SK-MEL-5 (cell line): ENCODE data around the gene GPR39. TPM values are rescaled to one million over a fixed set of nuclear protein-coding genes. Genes with fewer than 3 reads are reported as not detected.
"Not testable (repeated sequence)": the region's sequence is repeated elsewhere in the genome, so short reads cannot be mapped to it uniquely, and the experiment has no call there.

ENCODE experiments used
- DNase-seq: peaks from one replicate; pipeline ENCODE4 v3.0.0-alpha.2; 2016; ENCODE audit warnings: low read depth, low spot score
- in situ Hi-C: cut with HindIII; loops from 2 replicates; pipeline ENCODE4 v1.10.0; 2016; ENCODE audit warnings: low sequenced_read_pairs, high pct_unique_total_duplicates, low pct_unique_long_range_greater_than_20kb
- polyA plus RNA-seq, 2 experiments: library from polyadenylated mRNA; depleted of rRNA; stranded (reverse); fragments of >200 nt; gene quantifications; 2 replicates each; pipeline ENCODE4 v1.2.3, GENCODE V29; 2015
- total RNA-seq: library from RNA; depleted of rRNA; stranded (reverse); fragments of >200 nt; shearing (Covaris generic); gene quantifications from 2 replicates; pipeline ENCODE4 v1.2.3, GENCODE V29; 2014; rRNA removed

The GPR39 gene
- 0.32 TPM in 1 of 2 replicates, not detected in the other for total RNA-seq
- polyA plus RNA-seq (2015; cell fraction: cytosol; rRNA removed), result 0.12 TPM in 1 of 2 replicates, not detected in the other
- not detected in 2 replicates for polyA plus RNA-seq (2015; cell fraction: nucleus; rRNA removed)

GRCh38 chr2:132416723-132417395 is at the start of gene GPR39:
GPR39 (plus strand) TSS chr2:132416805.
- in situ Hi-C loops, result no loop called here
- no peak for DNase-seq

DNA sequence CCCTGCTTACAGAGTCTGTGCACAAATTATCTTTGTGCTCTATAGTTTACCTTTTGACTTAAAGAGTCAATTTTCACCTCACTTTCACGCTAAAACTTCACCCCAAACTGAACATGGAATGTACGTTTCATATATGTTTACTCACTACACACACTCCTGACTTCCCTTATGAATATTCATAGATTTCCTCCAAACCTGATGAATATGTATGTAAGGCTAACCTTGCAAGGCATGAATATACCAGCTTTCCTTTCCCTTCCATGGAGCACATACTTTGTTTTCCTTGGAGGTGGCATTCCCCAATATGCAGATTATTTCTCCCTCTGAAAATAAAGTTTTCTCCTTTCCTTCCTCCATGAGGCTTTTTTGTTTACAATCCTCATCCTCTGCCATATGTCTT is 48.4 kb upstream of the GPR39 start:
- in situ Hi-C loops, result no loop called here
- no peak for DNase-seq

- in situ Hi-C loops, result no loop called here
Measured at GRCh38 chr2:132372276-132372675, 44.3 kb upstream of the GPR39 start.

DNA sequence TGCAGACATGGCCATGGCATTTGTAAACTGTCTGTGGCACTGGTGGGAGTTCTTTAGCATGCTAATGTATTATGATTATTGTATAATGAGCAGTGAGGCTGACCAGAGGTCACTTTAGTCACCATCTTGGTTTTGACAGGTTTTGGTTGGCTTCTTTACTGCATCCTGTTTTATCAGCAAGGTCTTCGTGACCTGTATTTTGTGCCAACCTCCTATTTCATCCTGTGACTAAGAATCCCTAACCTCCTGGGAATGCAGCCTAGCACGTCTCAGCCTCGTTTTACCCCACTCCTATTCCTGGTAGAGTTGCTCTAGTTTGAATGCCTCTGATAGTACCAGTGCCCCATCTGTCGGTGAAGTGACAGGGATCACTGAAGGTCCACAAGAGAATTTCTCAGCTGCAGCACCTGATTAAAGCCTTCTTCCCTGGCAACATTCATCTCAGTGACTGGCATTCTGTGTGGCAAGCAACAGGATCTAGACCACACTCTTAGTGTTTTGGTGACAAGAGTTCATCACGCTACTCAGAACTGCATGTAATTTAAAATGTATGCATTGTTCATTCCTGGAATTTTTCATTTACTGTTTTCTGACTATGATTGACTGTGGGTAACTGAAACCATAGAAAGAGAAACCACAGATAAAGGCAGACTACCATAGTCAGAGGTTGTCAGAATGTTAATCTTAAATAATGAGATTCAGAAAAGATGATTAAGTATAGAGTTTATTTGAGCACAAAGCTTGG is 43.0 kb upstream of the GPR39 start:
- in situ Hi-C loops, result no loop called here
- DNase-seq, result no peak

More at GRCh38 chr2:132372276-132372675, 44.3 kb upstream of the GPR39 start:
- no peak for DNase-seq

GRCh38 chr2:132374151-132374550 is 42.5 kb upstream of the GPR39 start:
- in situ Hi-C loops, result no loop called here
- no peak for DNase-seq

DNA sequence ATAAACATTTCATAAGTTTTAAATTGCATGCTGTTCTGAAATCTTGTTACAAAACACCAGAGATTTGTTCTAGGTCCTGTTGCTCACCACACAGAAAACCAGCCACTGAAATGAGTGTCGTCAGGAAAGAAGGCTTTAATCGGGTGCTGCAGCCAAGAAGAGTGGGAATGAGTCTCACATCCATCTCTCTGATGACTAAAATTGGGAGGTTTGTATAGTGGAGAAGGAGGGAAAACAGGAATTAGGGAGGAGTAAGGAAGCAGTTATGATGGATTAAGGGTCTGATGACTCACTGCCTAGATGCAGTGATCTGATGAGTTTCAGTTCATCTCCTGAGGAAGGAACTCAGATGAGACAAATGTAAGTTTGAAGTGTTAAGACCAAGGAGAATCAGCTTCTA is 42.1 kb upstream of the GPR39 start:
- no peak for DNase-seq
- in situ Hi-C loops, result no loop called here

DNA sequence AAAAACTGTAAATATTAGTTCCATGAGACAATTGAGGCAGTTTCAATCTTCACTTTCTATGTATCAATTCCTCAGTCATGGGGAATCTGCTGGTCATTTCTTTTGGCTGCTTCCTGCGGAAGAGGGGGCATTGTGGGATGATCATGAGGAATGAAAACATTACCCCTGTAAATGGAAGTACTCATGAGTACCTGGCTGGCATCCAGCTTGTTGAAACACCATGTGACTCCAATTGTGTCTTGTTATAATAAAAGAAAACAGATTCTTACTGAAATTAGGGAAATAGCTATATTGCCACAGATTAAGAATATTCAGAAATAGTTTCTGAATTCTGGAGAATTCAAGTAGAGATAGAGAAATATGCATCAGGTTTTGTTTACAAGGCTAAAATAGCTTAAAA is 41.6 kb upstream of the GPR39 start:
- in situ Hi-C loops, result no loop called here
- no peak for DNase-seq

- no peak for DNase-seq
- in situ Hi-C loops, result no loop called here
Measured at GRCh38 chr2:132381376-132381775, 35.2 kb upstream of the GPR39 start.

- no peak for DNase-seq
- in situ Hi-C loops, result no loop called here
Measured at GRCh38 chr2:132383956-132384355, 32.6 kb upstream of the GPR39 start.

DNA sequence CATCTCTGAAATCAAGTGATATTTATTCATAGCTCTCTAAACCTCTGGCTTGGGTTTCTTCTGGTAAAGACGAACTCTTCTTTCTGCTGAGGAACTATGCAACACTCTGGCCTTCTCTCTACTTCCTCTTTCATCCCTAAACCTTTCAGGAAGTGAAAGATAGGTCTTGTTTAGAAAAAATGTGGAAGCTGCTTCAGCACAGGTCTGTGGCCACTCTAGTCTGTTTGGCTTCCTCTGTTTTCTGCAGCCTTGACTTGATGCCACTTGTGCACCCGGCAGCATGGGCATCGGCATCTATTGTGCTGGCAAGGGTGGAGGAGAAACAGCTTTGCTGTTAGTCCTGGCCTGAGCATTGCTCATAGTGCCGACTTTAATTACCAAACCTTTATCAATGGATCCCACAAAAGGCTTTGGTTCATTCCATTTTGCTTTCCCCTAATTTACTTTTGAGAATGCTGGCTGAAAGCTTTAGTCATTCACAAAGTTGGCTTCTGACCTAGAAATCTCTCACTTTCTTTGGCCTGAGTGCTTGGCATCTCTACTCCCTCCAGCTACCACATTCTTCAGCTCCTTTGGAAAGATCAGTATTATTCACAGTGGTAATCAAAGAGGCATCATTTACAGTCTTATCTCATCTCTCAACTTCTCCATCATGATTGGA is 32.0 kb upstream of the GPR39 start:
- DNase-seq, result no peak
- in situ Hi-C loops, result no loop called here

DNA sequence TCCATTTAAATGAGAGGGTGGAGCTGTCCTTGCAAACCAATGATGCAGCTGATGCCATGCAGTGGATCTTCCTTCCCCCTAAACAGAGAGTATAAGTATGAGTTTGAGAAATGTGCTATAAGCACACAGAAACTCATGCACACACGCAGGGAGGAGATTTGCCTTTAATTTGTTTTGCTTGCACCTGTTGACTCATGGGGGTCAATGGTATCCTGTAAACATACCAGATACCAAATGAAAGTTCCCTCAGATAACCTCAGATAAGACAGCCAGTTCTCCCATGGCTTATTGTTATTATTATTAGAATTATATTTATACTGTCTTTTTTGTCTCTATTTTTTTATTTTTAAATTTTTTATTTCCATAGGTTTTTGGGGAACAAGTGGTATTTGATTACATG is 29.5 kb upstream of the GPR39 start:
- no peak for DNase-seq

DNA sequence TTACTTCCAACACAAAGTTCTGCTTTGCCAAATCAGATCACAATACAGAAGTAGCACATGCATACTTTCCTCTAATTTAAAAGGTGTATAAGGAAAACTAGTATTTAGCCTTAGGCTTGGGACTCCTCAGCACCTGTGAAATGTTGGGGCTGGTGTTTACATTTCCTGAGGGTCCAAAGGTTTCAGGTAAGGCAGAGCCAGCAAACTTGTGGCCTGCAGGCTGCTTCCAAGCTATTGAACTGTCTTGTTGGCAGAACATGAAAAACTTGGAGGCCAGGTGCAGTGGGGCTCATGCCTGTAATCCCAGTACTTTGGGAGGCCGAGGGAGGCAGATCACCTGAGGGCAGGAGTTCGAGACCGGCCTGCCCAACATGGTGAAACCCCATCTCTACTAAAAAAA is 26.5 kb upstream of the GPR39 start:
- in situ Hi-C loops, result no loop called here
- DNase-seq, result no peak

More for the DNA sequence above, 29.5 kb upstream of the GPR39 start:
- in situ Hi-C loops, result no loop called here

- in situ Hi-C loops, result no loop called here
- DNase-seq, result no peak
Measured at GRCh38 chr2:132391378-132391777, 25.2 kb upstream of the GPR39 start.

GRCh38 chr2:132392221-132392620 is 24.4 kb upstream of the GPR39 start:
- no peak for DNase-seq
- in situ Hi-C loops, result no loop called here

GRCh38 chr2:132392879-132393278 is 23.7 kb upstream of the GPR39 start:
- in situ Hi-C loops, result no loop called here

DNA sequence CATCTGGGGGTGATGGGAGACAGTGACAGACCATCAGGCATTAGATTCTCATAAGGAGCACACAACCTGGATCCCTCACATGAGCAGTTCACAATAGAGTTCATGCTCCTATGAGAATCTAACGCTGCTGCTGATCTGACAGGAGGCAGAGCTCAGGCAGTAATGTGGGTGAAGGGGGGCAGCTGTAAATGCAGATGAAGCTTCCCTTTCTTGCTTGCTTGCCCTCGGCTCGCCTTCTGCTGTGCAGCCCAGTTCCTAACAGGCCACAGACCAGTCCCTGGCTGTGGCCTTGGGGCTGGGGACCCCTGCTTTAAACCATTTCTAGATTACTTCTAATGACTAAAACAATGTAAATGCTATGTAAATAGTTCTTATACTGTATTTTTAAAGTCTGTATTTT is 19.6 kb upstream of the GPR39 start:
- in situ Hi-C loops, DNase-seq: not testable (repeated sequence)

More at GRCh38 chr2:132392879-132393278, 23.7 kb upstream of the GPR39 start:
- no peak for DNase-seq

DNA sequence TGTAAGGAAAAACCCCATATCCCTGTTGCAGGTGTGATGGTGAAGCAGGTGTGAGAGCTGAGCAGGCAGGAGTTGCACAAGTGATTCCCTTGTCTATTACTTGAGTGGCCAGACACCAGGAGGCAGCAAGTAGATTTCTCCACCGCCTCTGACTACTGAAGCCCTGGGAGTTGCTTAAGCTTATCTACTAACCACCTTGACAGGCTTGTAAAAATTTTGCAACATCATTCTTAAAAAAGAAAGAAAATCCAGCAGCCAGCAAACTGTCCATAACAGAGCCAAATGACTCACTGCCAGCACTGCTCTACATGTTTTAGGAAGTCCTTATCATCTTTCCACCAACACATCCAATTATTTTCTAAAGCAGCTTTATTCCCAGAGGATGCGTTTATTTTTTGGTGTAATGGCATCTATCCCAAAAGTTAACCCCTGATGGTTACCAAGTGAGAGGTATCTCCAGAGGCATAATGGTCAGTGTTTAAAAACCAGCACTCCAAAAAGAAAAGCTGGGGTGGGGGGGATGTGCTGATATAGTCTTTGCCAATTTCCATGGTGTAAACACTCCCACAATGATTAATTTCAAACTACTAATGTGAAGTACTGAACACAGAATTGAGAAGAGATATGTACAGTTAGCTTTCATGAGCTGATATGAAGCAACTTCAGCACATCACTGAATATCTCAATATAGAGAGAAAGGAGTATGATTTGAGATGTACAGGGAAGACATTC is 16.3 kb upstream of the GPR39 start:
- in situ Hi-C loops, result no loop called here
- DNase-seq, result no peak

DNA sequence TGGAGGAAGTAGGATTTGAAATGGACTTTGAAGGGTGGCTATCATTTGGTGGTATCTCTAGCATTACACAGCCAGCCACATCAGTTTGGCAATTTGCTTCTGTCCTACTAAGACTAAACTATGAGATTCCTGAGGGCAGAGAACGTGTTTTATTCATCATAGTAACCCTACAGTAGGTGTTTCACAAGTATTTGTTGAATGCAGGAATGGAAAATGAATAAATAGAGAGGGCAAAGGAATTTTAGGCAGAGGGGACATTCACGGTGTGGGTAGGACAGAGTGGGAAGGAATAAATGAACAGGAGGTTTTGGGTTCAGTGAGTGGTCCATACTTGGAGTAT is 15.7 kb upstream of the GPR39 start:
- DNase-seq, result no peak
- in situ Hi-C loops, result no loop called here
